HepG2 (cell line): ENCODE measurements around the gene WNT3A. TPM values are rescaled to one million over a fixed set of nuclear protein-coding genes. Genes with fewer than 3 reads are reported as not detected.

Experiments used
- BATF2 ChIP-seq: sonication (generic); formaldehyde crosslinking; IDR thresholded peaks from 2 replicates; pipeline ENCODE4 v1.8.0; 2022; ENCODE audit warnings: mild to moderate bottlenecking, missing genetic modification reagents, moderate library complexity
- HNRNPLL ChIP-seq: fragments of 200-400 bp; formaldehyde crosslinking; IDR thresholded peaks from 2 replicates; pipeline ENCODE4 v1.6.1; 2017; ENCODE audit warnings: mild to moderate bottlenecking, low read depth, low read length; ENCODE audit not compliant: poor library complexity, severe bottlenecking
- HOXA3 ChIP-seq: sonication (generic); formaldehyde crosslinking; IDR thresholded peaks from 2 replicates; pipeline ENCODE4 v1.5.0; 2020; ENCODE audit warnings: missing genetic modification reagents
- NFE2 ChIP-seq: sonication (generic); formaldehyde crosslinking; IDR thresholded peaks from 2 replicates; pipeline ENCODE4 v1.4.0; 2020; ENCODE audit warnings: missing genetic modification reagents
- NFKB2 ChIP-seq: sonication (generic); formaldehyde crosslinking; IDR thresholded peaks from 2 replicates; pipeline ENCODE4 v1.4.0; 2020; ENCODE audit warnings: missing genetic modification reagents, borderline replicate concordance
- POLR2AphosphoS5 ChIP-seq: IDR thresholded peaks from 2 replicates; pipeline ENCODE4 v1.6.1; 2012; ENCODE audit warnings: low read depth, low read length
- TFAP4 ChIP-seq: sonication (generic); IDR thresholded peaks from 2 replicates; pipeline ENCODE4 v1.6.1; 2016; ENCODE audit warnings: low read depth, borderline replicate concordance
- ZBTB42 ChIP-seq: sonication (generic); formaldehyde crosslinking; IDR thresholded peaks from 2 replicates; pipeline ENCODE4 v1.5.0; 2020; ENCODE audit warnings: mild to moderate bottlenecking, missing genetic modification reagents
- ZNF33A ChIP-seq: sonication (generic); formaldehyde crosslinking; IDR thresholded peaks from 2 replicates; pipeline ENCODE4 v1.5.1; 2020; ENCODE audit warnings: missing genetic modification reagents, mild to moderate bottlenecking, moderate library complexity, borderline replicate concordance
- ZNF33B ChIP-seq: sonication (generic); formaldehyde crosslinking; IDR thresholded peaks from 2 replicates; pipeline ENCODE4 v1.5.1; 2020; ENCODE audit warnings: mild to moderate bottlenecking, missing genetic modification reagents
- ZSCAN31 ChIP-seq: sonication (generic); formaldehyde crosslinking; IDR thresholded peaks from 2 replicates; pipeline ENCODE4 v1.5.0; 2020; ENCODE audit warnings: low read depth, mild to moderate bottlenecking, missing genetic modification reagents
- polyA plus RNA-seq, 8 experiments: library from polyadenylated mRNA; depleted of rRNA in 3 of 8; stranded (reverse) in 7 of 8; unstranded in 1 of 8; fragments of >200 nt; fragmentation: Illumina TruSeq in 4 of 8; extraction: Trizol in 4 of 8; gene quantifications; 2 replicates each; pipeline versions ENCODE4 v1.2.1 to v1.2.3, GENCODE V29; 2011 to 2016; ENCODE audit warnings: low read depth in 4 of 8, missing spikeins in 1 of 8, mixed read lengths in 1 of 8; ENCODE audit not compliant: insufficient read depth in 1 of 8
- total RNA-seq, 5 experiments: library from RNA; depleted of rRNA; stranded (reverse); fragments of >200 nt; fragmentation: Illumina TruSeq; extraction: Trizol; gene quantifications; 2 replicates each; pipeline ENCODE4 v1.2.3, GENCODE V29; 2016; ENCODE audit warnings: low read depth in 1 of 5
- TF ChIP-seq, protein P1 (sequence below): IDR thresholded peaks from 2 replicates; pipeline ENCODE4 v1.4.0; 2020; ENCODE audit warnings: mild to moderate bottlenecking, missing genetic modification reagents
- TF ChIP-seq, protein P2 (sequence below): sonication (generic); formaldehyde crosslinking; conservative IDR thresholded peaks from 2 replicates; pipeline ENCODE4 v1.8.0; 2022; ENCODE audit warnings: low read depth, missing genetic modification reagents
- TF ChIP-seq, protein P3 (sequence below): sonication (generic); formaldehyde crosslinking; IDR thresholded peaks from 2 replicates; pipeline ENCODE4 v1.5.1; 2020; ENCODE audit warnings: mild to moderate bottlenecking, moderate library complexity, missing genetic modification reagents
- TF ChIP-seq, protein P4 (sequence below): sonication (generic); formaldehyde crosslinking; IDR thresholded peaks from 2 replicates; pipeline ENCODE4 v1.4.0; 2020; ENCODE audit warnings: low read depth, mild to moderate bottlenecking, missing genetic modification reagents

WNT3A gene
- total and polyA plus RNA-seq, 2 of the 13 experiments (the other 11 are each of a cell fraction or from before 2014, with no cell fraction given): not detected

GRCh38 chr1:228082214-228082917 is 75.6 kb downstream of the WNT3A start, which contains the start of gene ARF1 (continued):
- TF ChIP-seq, protein P1, sequence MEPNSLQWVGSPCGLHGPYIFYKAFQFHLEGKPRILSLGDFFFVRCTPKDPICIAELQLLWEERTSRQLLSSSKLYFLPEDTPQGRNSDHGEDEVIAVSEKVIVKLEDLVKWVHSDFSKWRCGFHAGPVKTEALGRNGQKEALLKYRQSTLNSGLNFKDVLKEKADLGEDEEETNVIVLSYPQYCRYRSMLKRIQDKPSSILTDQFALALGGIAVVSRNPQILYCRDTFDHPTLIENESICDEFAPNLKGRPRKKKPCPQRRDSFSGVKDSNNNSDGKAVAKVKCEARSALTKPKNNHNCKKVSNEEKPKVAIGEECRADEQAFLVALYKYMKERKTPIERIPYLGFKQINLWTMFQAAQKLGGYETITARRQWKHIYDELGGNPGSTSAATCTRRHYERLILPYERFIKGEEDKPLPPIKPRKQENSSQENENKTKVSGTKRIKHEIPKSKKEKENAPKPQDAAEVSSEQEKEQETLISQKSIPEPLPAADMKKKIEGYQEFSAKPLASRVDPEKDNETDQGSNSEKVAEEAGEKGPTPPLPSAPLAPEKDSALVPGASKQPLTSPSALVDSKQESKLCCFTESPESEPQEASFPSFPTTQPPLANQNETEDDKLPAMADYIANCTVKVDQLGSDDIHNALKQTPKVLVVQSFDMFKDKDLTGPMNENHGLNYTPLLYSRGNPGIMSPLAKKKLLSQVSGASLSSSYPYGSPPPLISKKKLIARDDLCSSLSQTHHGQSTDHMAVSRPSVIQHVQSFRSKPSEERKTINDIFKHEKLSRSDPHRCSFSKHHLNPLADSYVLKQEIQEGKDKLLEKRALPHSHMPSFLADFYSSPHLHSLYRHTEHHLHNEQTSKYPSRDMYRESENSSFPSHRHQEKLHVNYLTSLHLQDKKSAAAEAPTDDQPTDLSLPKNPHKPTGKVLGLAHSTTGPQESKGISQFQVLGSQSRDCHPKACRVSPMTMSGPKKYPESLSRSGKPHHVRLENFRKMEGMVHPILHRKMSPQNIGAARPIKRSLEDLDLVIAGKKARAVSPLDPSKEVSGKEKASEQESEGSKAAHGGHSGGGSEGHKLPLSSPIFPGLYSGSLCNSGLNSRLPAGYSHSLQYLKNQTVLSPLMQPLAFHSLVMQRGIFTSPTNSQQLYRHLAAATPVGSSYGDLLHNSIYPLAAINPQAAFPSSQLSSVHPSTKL (CRISPR knock-in tag): no peak; the same call in 1 of the 2 replicates
- no peak for TF ChIP-seq TFAP4
- peak; percentile 76; the same call in 1 of the 2 replicates for TF ChIP-seq ZBTB42 (CRISPR knock-in tag)
- TF ChIP-seq ZSCAN31 (CRISPR knock-in tag): peak; percentile 57; the same call in 1 of the 2 replicates
- peak; percentile 97 for TF ChIP-seq HOXA3 (CRISPR knock-in tag)
- no peak for TF ChIP-seq ZNF33A
- peak; percentile 53; the same call in 1 of the 2 replicates for TF ChIP-seq NFKB2 (CRISPR knock-in tag)
- TF ChIP-seq, protein P2, sequence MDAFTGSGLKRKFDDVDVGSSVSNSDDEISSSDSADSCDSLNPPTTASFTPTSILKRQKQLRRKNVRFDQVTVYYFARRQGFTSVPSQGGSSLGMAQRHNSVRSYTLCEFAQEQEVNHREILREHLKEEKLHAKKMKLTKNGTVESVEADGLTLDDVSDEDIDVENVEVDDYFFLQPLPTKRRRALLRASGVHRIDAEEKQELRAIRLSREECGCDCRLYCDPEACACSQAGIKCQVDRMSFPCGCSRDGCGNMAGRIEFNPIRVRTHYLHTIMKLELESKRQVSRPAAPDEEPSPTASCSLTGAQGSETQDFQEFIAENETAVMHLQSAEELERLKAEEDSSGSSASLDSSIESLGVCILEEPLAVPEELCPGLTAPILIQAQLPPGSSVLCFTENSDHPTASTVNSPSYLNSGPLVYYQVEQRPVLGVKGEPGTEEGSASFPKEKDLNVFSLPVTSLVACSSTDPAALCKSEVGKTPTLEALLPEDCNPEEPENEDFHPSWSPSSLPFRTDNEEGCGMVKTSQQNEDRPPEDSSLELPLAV: peak; percentile 73; the same call in 1 of the 2 replicates
- TF ChIP-seq, protein P3, sequence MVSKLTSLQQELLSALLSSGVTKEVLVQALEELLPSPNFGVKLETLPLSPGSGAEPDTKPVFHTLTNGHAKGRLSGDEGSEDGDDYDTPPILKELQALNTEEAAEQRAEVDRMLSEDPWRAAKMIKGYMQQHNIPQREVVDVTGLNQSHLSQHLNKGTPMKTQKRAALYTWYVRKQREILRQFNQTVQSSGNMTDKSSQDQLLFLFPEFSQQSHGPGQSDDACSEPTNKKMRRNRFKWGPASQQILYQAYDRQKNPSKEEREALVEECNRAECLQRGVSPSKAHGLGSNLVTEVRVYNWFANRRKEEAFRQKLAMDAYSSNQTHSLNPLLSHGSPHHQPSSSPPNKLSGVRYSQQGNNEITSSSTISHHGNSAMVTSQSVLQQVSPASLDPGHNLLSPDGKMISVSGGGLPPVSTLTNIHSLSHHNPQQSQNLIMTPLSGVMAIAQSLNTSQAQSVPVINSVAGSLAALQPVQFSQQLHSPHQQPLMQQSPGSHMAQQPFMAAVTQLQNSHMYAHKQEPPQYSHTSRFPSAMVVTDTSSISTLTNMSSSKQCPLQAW (CRISPR knock-in tag): 0 out of 2 replicates have a peak, but pooled peaks have one; percentile 39
- peak; percentile 89; the same call in 1 of the 2 replicates for TF ChIP-seq BATF2
- TF ChIP-seq HNRNPLL: peak; percentile 93
- TF ChIP-seq POLR2AphosphoS5: peak; percentile 88
- TF ChIP-seq, protein P4, sequence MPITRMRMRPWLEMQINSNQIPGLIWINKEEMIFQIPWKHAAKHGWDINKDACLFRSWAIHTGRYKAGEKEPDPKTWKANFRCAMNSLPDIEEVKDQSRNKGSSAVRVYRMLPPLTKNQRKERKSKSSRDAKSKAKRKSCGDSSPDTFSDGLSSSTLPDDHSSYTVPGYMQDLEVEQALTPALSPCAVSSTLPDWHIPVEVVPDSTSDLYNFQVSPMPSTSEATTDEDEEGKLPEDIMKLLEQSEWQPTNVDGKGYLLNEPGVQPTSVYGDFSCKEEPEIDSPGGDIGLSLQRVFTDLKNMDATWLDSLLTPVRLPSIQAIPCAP: no peak
- TF ChIP-seq ZNF33B (CRISPR knock-in tag): 0 out of 2 replicates have a peak, but pooled peaks have one; percentile 70
- TF ChIP-seq NFE2: no peak
